EL (cell line): ENCODE results near the gene ATAD3C.
"Not testable (repeated sequence)": the region's sequence is repeated elsewhere in the genome, so short reads cannot be mapped to it uniquely, and the experiment has no call there.

ENCODE experiments used
- DNase-seq: peaks from one replicate; pipeline ENCODE4 v3.0.0-alpha.2; 2016

Gene ATAD3C

GRCh38 chr1:1449099-1449739 is at the start of gene ATAD3C:
TSS of gene ATAD3C (plus strand) at chr1:1449689. CDS start at chr1:1450684, 995 bp downstream.
- no peak for DNase-seq

GRCh38 chr1:1399872-1400575 is 49.5 kb upstream of the ATAD3C start:
- DNase-seq, result peak; percentile 35

GRCh38 chr1:1400576-1401456 is 48.7 kb upstream of the ATAD3C start:
- peak; percentile 24 for DNase-seq

- DNase-seq, result no peak
Measured at GRCh38 chr1:1401457-1402010, 48.0 kb upstream of the ATAD3C start.

- DNase-seq, result peak; percentile 49
Measured at GRCh38 chr1:1402072-1402900, 47.2 kb upstream of the ATAD3C start.

- not testable (repeated sequence) for DNase-seq
Measured at GRCh38 chr1:1402901-1403392, 46.5 kb upstream of the ATAD3C start.

- DNase-seq, result no peak
Measured at GRCh38 chr1:1403653-1404052, 45.8 kb upstream of the ATAD3C start.

GRCh38 chr1:1406101-1406820 is 43.2 kb upstream of the ATAD3C start:
- no peak for DNase-seq

- DNase-seq, result peak; percentile 92
Measured at GRCh38 chr1:1406821-1407635, 42.5 kb upstream of the ATAD3C start, which contains the start of gene MRPL20. TSS of gene MRPL20 (minus strand) at chr1:1407293. CDS start at chr1:1407217, 76 bp downstream.

- DNase-seq, result peak; percentile 40
Measured at GRCh38 chr1:1407636-1408318, 41.7 kb upstream of the ATAD3C start.

- not testable (repeated sequence) for DNase-seq
Measured at GRCh38 chr1:1410238-1410637, 39.3 kb upstream of the ATAD3C start.

GRCh38 chr1:1411626-1412025 is 37.9 kb upstream of the ATAD3C start:
- no peak for DNase-seq

GRCh38 chr1:1412311-1412902 is 37.1 kb upstream of the ATAD3C start:
- not testable (repeated sequence) for DNase-seq

- no peak for DNase-seq
Measured at GRCh38 chr1:1415751-1416150, 33.7 kb upstream of the ATAD3C start.

GRCh38 chr1:1417396-1417795 is 32.1 kb upstream of the ATAD3C start:
- not testable (repeated sequence) for DNase-seq

- DNase-seq, result not testable (repeated sequence)
Measured at GRCh38 chr1:1417825-1418463, 31.5 kb upstream of the ATAD3C start.

GRCh38 chr1:1418464-1419362 is 30.8 kb upstream of the ATAD3C start:
- DNase-seq, result no peak
